Femur (tissue), 1 donor: ENCODE data around the gene EGFL7.

ENCODE experiments used
- DNase-seq: peaks from one replicate; pipeline ENCODE4 v3.0.0-alpha.2; 2017

EGFL7 gene

GRCh38 chr9:136673975-136674785 lies 11.5 kb downstream of the EGFL7 start:
- no peak for DNase-seq

GRCh38 chr9:136674786-136675349 lies 12.2 kb downstream of the EGFL7 start:
- no peak for DNase-seq

DNA sequence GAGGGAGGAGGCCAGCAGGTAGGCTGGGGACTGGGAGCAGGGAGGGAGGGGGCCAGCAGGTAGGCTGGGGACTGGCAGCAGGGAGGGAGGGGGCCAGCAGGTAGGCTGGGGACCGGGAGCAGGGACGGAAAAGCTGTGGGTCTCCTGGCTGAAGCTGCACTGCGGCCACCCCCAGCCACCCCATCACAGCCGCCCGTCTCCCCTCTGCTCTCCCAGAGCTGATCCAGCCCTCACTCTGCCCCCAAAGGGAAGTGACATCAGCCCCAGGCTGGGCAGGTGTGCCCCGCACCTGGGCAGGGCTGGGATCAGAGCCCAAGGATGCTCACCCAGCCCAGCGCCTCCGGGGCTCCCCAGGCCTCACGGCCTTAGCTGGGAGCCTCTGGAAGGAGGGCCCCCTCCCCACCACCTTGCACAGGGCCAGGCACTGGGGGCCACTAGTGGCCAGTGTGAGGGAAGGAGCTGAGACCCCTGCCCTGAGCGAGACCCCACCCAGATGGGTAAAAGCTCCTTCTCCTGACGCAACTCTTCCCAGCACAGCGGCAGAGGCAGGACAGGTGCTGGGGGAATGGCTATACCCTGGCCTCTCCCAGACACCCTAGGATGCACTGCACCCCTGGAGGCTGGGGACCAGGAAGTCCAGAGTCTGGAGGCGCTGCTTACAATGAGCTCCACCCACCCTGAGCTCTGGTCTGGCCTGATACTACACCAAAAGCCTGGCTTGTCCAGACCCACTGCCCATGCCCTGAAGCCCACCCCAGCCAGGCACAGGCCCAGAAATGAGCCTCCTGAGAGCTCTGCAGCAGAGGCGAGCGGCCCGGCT lies 13.0 kb downstream of the EGFL7 start:
- no peak for DNase-seq

DNA sequence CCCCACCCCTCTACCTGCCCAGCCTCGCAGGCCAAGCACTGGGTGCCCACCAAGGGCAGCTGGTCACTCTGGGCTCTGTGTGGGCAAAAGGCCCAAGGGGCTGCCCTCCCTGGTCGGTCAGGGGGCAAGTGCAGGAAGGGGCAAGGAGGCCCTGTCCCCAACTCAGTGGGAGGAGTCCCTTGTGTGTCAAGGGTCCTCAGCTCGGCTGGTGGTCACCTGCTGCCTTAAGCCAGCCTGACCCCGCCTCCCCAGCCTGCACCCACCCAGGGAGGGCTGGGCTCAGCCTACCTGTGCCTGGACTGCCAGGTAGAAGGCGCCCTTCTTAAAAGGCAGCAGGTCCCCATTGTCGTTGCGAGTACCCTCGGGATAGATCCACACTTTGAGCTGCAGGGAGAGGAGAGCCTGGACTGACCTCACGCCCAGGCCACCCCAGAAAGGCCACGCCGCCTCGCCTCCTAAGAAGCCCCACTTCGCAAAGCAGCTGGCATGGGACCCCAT lies 13.6 kb downstream of the EGFL7 start:
- DNase-seq: no peak

- no peak for DNase-seq
These were observed 14.4 kb downstream of the EGFL7 start for GRCh38 chr9:136676920-136677686.

GRCh38 chr9:136678034-136678433 lies 15.3 kb downstream of the EGFL7 start:
- DNase-seq: no peak

DNA sequence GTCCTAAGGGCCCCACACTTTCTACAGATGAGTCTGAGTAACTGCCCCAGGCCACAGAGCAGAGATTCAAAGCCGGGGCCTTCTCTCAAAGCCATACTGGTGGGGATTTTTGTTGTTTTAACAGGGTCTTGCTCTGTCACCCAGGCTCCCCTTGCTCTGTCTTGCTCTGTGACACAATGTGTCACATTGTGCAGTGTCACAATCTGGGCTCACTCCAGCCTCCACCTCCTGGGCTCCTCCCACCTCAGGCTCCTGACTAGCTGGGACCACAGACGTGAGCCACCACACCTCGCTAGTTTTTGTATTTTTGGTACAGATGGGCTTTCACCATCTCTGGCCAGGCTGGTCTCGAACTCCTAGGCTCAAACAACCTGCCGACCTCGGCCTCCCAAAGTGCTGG lies 15.9 kb downstream of the EGFL7 start:
- no peak for DNase-seq

- no peak for DNase-seq
These were observed 16.8 kb downstream of the EGFL7 start for GRCh38 chr9:136679431-136679941.

DNA sequence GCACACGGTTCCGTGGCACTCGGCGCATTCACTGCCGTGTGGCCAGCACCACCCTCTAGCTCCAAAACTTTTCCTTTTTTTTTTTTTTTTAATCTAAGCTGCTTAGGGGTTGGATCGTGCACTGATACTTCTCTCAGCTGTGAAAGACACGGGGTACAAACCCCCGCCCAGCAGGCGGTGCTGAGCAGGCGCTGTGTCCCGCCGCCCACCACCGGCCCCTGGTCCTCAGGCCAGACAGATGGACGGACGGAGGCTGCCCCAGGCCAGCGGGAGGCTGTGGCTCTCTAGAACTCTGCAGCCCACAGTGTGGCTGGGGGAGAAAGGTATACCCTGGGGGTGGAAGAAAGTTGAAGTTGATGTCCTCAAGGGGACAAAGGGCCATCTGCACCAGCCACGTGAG lies 18.3 kb downstream of the EGFL7 start:
- DNase-seq: no peak

DNA sequence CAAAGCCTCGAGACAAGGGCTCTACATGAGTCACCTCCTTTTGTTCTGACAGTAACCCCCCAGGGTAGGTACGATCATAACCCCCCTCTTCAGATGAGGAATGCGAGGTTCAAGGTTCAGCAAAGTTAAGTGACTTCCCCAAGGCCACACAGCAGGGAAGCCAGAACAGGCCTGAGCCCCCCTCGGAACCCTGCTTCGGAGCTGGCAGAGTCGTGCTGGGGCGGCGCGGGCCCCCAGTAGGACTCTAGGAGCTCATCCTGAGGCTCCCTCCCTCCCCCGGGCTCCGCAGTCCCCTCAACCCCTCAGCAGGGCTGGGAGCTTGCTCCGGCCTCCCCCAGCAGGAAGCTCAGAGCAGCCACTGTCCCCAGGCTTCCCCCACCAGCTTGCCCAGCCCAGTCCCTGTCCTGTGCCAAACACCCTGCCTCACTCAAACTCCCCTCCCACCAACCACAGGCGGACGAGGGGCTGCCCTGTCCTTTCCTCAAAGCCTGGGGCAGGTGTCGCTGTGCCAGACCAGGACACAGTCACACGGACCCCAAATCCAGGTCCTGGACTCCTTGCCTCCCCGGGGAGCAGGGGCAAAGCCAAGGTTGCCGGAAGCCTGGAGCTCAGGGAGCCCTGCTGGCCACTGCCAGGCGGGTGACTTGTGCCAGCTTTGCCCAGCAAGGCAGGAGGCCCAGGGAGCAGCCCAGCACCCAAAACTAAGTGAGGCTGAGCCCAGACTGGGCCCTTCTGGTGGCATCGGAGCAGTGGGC lies 19.4 kb downstream of the EGFL7 start:
- no peak for DNase-seq

GRCh38 chr9:136682710-136683109 lies 20.0 kb downstream of the EGFL7 start:
- DNase-seq: no peak

- no peak for DNase-seq
These were observed 20.5 kb downstream of the EGFL7 start for GRCh38 chr9:136683173-136683745.

DNA sequence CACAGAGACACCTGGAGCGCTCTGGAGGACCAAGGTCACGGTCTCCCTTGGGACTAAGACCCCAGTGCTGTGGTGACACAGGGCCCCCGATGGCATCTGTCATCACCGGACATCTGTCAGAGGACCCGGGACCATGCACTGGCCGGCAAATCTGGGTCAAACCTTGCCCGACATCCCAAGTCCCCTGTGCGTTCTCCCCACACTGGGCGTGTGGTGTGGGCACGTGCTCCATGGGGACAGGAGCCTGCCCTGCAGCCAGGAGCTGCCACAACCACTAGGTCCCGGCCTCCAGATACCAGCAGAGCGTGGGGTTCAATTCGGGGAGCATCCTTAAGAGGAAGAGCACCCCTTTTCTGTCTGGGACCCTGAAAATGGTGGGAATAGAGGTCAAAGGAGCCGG lies 21.0 kb downstream of the EGFL7 start:
- no peak for DNase-seq

DNA sequence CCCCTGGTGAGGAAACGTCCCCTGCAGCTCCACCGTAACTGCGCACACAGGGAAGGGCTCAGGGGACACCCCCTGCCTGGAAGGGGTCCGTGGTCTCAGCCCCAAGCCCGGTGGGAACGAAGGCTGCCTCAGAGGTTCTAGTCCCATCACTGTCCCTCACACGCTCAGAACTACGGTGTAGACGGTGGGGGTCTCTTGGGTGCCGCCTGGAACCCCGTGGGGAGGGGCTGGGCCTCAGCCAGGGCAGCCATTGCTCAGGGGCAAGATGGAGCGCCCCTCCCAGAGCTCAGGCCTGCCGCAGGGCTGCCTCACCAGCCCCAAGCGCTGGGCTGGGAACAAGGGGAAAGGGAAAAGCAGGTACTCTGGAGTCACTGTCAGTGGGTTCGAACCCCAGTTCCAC lies 21.6 kb downstream of the EGFL7 start:
- DNase-seq: no peak

DNA sequence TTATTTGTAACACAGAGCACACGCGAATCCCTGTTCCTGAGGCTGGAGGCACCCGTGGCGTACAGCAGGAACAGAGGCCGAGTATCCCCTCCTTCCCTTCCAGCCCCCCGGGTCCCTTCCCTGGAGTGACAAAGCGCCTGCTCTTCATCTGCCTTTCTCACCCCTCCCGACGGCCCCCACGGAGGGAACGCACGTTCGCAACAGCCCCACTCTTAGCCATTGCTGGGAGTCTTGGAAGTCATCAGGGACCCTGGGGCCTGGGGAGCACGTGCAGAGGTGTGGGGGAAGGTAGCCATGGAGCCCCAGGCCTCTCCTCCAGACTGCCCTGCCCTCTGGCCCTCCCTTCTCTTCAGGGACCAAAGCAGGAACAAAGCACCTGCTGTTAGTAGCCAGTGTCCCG lies 22.1 kb downstream of the EGFL7 start:
- no peak for DNase-seq

- no peak for DNase-seq
These were observed 22.5 kb downstream of the EGFL7 start for GRCh38 chr9:136685216-136685615.

DNA sequence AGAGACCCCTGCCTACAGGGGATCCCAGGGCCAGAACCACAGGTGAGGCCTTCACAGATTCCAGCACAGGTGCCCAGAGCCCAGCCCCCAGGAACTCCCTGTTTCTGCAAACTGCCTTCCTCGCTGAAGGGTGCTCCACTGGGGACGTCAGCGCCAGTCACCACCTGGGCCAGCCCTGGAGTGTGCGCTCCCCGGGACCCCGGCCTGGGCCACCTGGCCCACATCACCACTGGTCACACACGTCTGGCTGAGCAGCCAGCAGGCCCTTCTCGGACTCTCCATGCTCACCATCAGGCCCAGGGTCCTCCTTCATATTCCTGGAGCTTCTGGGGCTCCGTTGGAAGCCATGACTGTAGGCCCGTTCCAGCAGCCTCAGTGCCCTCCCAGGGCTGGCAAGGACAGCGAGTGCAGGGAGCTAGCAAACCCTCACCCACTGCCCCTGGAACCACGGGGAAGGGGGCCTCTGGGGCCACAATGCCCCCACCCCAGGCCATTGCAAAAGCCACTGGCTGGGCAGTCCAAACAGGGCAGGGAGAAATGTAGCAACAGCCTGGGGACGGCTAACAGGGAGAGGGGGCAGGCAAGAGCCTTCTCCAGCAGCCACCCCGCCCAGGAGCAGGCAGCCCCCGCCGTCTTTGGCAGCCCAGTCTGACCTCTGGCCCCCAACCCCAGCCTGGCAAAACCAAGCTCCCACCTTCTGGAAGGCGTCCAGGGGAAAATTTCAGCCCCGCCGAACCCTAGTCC lies 23.2 kb downstream of the EGFL7 start:
- DNase-seq: no peak

DNA sequence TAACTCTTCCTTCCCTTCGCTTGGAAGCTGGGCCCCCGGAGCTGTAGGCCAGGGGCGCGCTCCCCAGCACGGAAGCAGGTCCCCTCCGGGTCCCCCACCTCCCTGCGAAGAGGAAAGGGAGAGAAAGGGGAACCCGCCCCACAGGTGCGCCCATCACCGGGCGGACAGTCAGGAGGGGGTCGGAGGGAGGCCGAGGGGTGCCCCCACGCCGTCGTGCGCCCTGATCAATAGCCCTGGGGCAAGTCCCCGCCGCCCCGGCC lies 23.7 kb downstream of the EGFL7 start:
- DNase-seq: no peak

- peak; percentile 77 for DNase-seq
These were observed 24.3 kb downstream of the EGFL7 start, which contains the start of gene AGPAT2 for GRCh38 chr9:136686794-136687711. Gene AGPAT2, minus strand, starts transcription at chr9:136687457. Its CDS starts 100 bp downstream, at chr9:136687357.

DNA sequence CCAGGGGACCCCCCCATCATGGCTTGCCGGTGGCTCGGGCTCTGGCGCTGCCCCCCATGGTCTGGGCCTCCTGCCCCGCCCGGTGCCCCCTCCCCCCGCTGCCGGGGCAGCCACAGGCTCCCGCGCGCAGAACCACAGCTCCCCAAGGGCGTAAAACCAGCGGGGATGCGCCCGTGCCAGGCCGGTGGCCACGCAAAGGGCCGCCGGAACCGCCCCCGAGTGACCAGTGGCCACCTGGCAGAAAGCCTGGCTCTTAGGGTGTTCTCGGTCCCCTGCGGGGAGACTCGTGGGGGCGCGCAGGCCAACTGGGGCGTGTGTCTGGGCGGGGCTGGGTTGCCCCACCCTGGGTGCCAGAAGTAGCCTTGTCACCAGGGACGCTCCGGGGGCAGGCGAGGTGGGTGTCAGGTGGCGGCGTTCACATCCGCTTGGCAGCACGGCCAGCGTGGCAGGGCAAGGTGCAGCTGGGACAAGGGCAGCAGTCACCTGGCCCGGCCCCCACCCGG lies 25.1 kb downstream of the EGFL7 start:
- no peak for DNase-seq
